Measurements from ENCODE around the gene NEMP1. TPM values are rescaled to one million over a fixed set of nuclear protein-coding genes. Genes with fewer than 3 reads are reported as not detected.

The NEMP1 gene
- total and polyA plus RNA-seq, 10 of the 15 experiments (the other 5 are each of a cell fraction or from before 2014, with no cell fraction given), result 4.0 to 45.9 (median 19.8) TPM

GRCh38 chr12:57085999-57086492, 7.5 kb upstream of the NEMP1 start:
- H3K4me2 ChIP-seq (ENCODE audit: control insufficient read depth, insufficient read depth), result peak overlapping the region; percentile 82
- ATAC-seq, result no peak
- no peaks in the 10 kb centered on the region for H4K20me1 ChIP-seq (ENCODE audit: control insufficient read depth, insufficient read depth)
- H3K9ac ChIP-seq (ENCODE audit: control insufficient read depth, insufficient read depth, low read length), result peak overlapping the region; percentile 95
- in situ Hi-C loops (cut with MboI), result loop anchor here (10.0 kb wide), 1 partner anchor 451 kb away; the partner anchor contains the start of gene BAZ2A
- H3K27ac ChIP-seq (ENCODE audit: control insufficient read depth, insufficient read depth), result peak overlapping the region; percentile 98
- no TSS peak for BruUV-seq (replicated peaks)
- H3K36me3 ChIP-seq (ENCODE audit: control insufficient read depth in 2 of 2, insufficient read depth in 2 of 2, low read length in 1 of 2), result peaks cover 0 to 1% of the 10 kb centered on the region in 2 experiments; a peak in 2 of 4 replicates
- H3K9me3 ChIP-seq (replicated peaks; ENCODE audit: control insufficient read depth, insufficient read depth, low read length), result no peaks in the 10 kb centered on the region
- no peak for DNase-seq (ENCODE audit: low read depth, low spot score)
- ChIA-PET RAD21 (ENCODE audit: unreplicated experiment) (interaction anchor here (1.0 to 8.8 kb wide), 5 partner anchors 7 to 25 kb away, joined by 3 to 199 read pairs (median 4); partner anchors contain the start of genes NEMP1 and STAT6), POLR2A (interaction anchor here (0.8 to 5.1 kb wide), 4 partner anchors 11 to 25 kb away, joined by 3 to 41 read pairs (median 4); partner anchors contain the start of gene STAT6), SMC1A (ENCODE audit: uncharacterized antibody, unreplicated experiment) (interaction anchor here (1.5 to 4.5 kb wide), 3 partner anchors 8 to 26 kb away, joined by 3 to 29 read pairs (median 6); partner anchors contain the start of gene STAT6), CTCF (interaction anchor here (0.9 to 9.0 kb wide), 6 partner anchors 7 to 25 kb away, joined by 3 to 144 read pairs (median 8); partner anchors contain the start of genes NEMP1 and STAT6)
- peak overlapping the region; percentile 95 for H3K4me3 ChIP-seq
- intact Hi-C loops (cut with micrococcal nuclease; ENCODE audit: unreplicated experiment), result loop anchor here (5.0 kb wide), 2 partner anchors 399 to 449 kb away; partner anchors contain the start of gene PTGES3
- H3K79me2 ChIP-seq (ENCODE audit: control insufficient read depth, insufficient read depth, low read length), result peaks cover 20% of the 10 kb centered on the region
- no peaks in the 10 kb centered on the region for H3K27me3 ChIP-seq (replicated peaks in 1 of 2; ENCODE audit: control insufficient read depth in 2 of 2, insufficient read depth in 2 of 2, low read length in 1 of 2)
- peak; percentile 75 for FAIRE-seq
- H2AFZ ChIP-seq (ENCODE audit: control insufficient read depth, low read depth, low read length), result peak overlapping the region; percentile 30
- WGBS (ENCODE audit: insufficient coverage, insufficient replicate concordance, low lambda C conversion rate, missing lambda C conversion rate), result 27% methylated on average over 12 of the region's 12 CpGs
- H3K4me1 ChIP-seq (ENCODE audit: control insufficient read depth, insufficient read depth, low read length), result peaks cover 20% of the 10 kb centered on the region
- no peak for TF ChIP-seq CEBPZ (IDR thresholded peaks at IDR 0.05; ENCODE audit: low read depth, low read length)
- no peak for TF ChIP-seq ZNF217 (IDR thresholded peaks at IDR 0.05)
- no peak for TF ChIP-seq SREBF1 (IDR thresholded peaks at IDR 0.05; ENCODE audit: low read length)
- TF ChIP-seq MTA2 (IDR thresholded peaks at IDR 0.05; ENCODE audit: low read depth), result 0 out of 2 replicates have a peak, but pooled peaks have one; percentile 1
- no peak for TF ChIP-seq ZNF207 (IDR thresholded peaks at IDR 0.05; ENCODE audit: borderline replicate concordance)
- no peak for TF ChIP-seq E2F4 (IDR thresholded peaks at IDR 0.05; ENCODE audit: low read depth, low read length)
- TF ChIP-seq ASH2L (IDR thresholded peaks at IDR 0.05; ENCODE audit: borderline replicate concordance, low read depth), result no peak
- no peak for TF ChIP-seq FOXM1 (IDR thresholded peaks at IDR 0.05; ENCODE audit: low read depth, low read length)
- TF ChIP-seq USF2 (IDR thresholded peaks at IDR 0.05; ENCODE audit: borderline replicate concordance, low read depth, low read length), result no peak
- TF ChIP-seq GABPA (IDR thresholded peaks at IDR 0.05; ENCODE audit: low read depth), result no peak
- TF ChIP-seq RUNX3 (IDR thresholded peaks at IDR 0.05; ENCODE audit: low read length), result no peak
- no peak for TF ChIP-seq ZZZ3 (IDR thresholded peaks at IDR 0.05; ENCODE audit: control insufficient read depth, insufficient read length, low read depth)
- TF ChIP-seq BHLHE40 (IDR thresholded peaks at IDR 0.05; ENCODE audit: borderline replicate concordance in 1 of 2, low read depth in 2 of 2, low read length in 1 of 2), result no peak; a peak in 1 of 4 replicates
- no peak for TF ChIP-seq DPF2 (IDR thresholded peaks at IDR 0.05)
- no peak for TF ChIP-seq WRNIP1 (IDR thresholded peaks at IDR 0.05; ENCODE audit: borderline replicate concordance, low read depth, low read length)
- TF ChIP-seq RELA (IDR thresholded peaks at IDR 0.05; ENCODE audit: borderline replicate concordance, partially characterized antibody), result no peak
- TF ChIP-seq IKZF1 (conservative IDR thresholded peaks at IDR 0.05), result no peak
- TF ChIP-seq NR2F1 (conservative IDR thresholded peaks at IDR 0.05), result no peak
- no peak for TF ChIP-seq HDAC2 (IDR thresholded peaks at IDR 0.05)
- TF ChIP-seq GATAD2B (conservative IDR thresholded peaks at IDR 0.05; ENCODE audit: low read depth), result no peak
- no peak for TF ChIP-seq JUND (IDR thresholded peaks at IDR 0.05; ENCODE audit: low read depth, low read length)
